Stimulated activated CD4-positive, alpha-beta T cell treated with anti-CD3 and anti-CD28 coated beads, Interleukin-4, amount 100 ng/mL, for 48 hours (primary cell): ENCODE data around the gene PPP1R36.
"Not testable (repeated sequence)": the region's sequence is repeated elsewhere in the genome, so short reads cannot be mapped to it uniquely, and the experiment has no call there.

Experiments
- DNase-seq, 2 donors: peaks; one replicate each; pipeline ENCODE4 v3.0.0-alpha.2; 2020; ENCODE audit warnings: low read depth in 2 of 2

PPP1R36 gene

GRCh38 chr14:64566651-64567122 lies 16.9 kb downstream of the PPP1R36 start:
- DNase-seq = no peak

GRCh38 chr14:64569138-64569631 lies 19.4 kb downstream of the PPP1R36 start:
- no peak for DNase-seq

- not testable (repeated sequence) for DNase-seq
These were observed 19.9 kb downstream of the PPP1R36 start for GRCh38 chr14:64569646-64570045.

GRCh38 chr14:64572386-64573104 lies 22.8 kb downstream of the PPP1R36 start:
- no peak for DNase-seq

GRCh38 chr14:64573109-64573508 lies 23.3 kb downstream of the PPP1R36 start:
- no peak for DNase-seq

- no peak for DNase-seq
These were observed 24.8 kb downstream of the PPP1R36 start for GRCh38 chr14:64574371-64575107.

- no peak for DNase-seq
These were observed 27.4 kb downstream of the PPP1R36 start for GRCh38 chr14:64577211-64577610.

- DNase-seq = no peak
These were observed 30.7 kb downstream of the PPP1R36 start for GRCh38 chr14:64580467-64580866.

- DNase-seq = no peak
These were observed 31.6 kb downstream of the PPP1R36 start for GRCh38 chr14:64581363-64581762.

GRCh38 chr14:64581817-64582216 lies 32.1 kb downstream of the PPP1R36 start:
- no peak for DNase-seq

GRCh38 chr14:64584190-64584589 lies 34.4 kb downstream of the PPP1R36 start:
- no peak for DNase-seq

- DNase-seq = no peak
These were observed 42.0 kb downstream of the PPP1R36 start for GRCh38 chr14:64591809-64592208.

GRCh38 chr14:64594438-64594837 lies 44.7 kb downstream of the PPP1R36 start:
- no peak for DNase-seq

GRCh38 chr14:64598404-64598803 lies 48.6 kb downstream of the PPP1R36 start:
- DNase-seq = no peak

GRCh38 chr14:64601571-64601970 lies 51.8 kb downstream of the PPP1R36 start:
- no peak for DNase-seq

GRCh38 chr14:64602826-64603225 lies 53.1 kb downstream of the PPP1R36 start:
- no peak for DNase-seq

- no peak for DNase-seq
These were observed 54.2 kb downstream of the PPP1R36 start for GRCh38 chr14:64604001-64604400.

- DNase-seq = no peak
These were observed 55.1 kb downstream of the PPP1R36 start for GRCh38 chr14:64604881-64605280.

- DNase-seq = no peak
These were observed 56.3 kb downstream of the PPP1R36 start for GRCh38 chr14:64605926-64606685.

GRCh38 chr14:64610049-64610746 lies 60.4 kb downstream of the PPP1R36 start:
- no peak for DNase-seq

GRCh38 chr14:64611358-64612020 lies 61.7 kb downstream of the PPP1R36 start:
- DNase-seq = no peak
